Endodermal cell (in vitro differentiated cells): ENCODE measurements around the gene CHMP5. TPM values are rescaled to one million over a fixed set of nuclear protein-coding genes. Genes with fewer than 3 reads are reported as not detected.

ENCODE experiments used
- DNase-seq: peaks from one replicate; pipeline ENCODE4 v3.0.0-alpha.2; 2017
- H3K27ac ChIP-seq: 2 replicates; pipeline ENCODE4 v1.5.1; 2013; ENCODE audit warnings: mild to moderate bottlenecking, low read depth, low read length, moderate library complexity
- H3K27me3 ChIP-seq: 2 replicates; pipeline ENCODE4 v1.6.1; 2013; ENCODE audit warnings: mild to moderate bottlenecking, low read length, moderate library complexity; ENCODE audit not compliant: insufficient read depth, control insufficient read depth, poor library complexity, severe bottlenecking
- H3K36me3 ChIP-seq: 2 replicates; pipeline ENCODE4 v1.7.0; 2013; ENCODE audit warnings: mild to moderate bottlenecking, low read length, moderate library complexity; ENCODE audit not compliant: control insufficient read depth, insufficient read depth
- H3K4me1 ChIP-seq: one replicate; pipeline ENCODE4 v1.7.0; 2013; ENCODE audit warnings: low read length; ENCODE audit not compliant: control insufficient read depth, insufficient read depth
- H3K4me3 ChIP-seq: 2 replicates; pipeline ENCODE4 v1.5.1; 2013; ENCODE audit warnings: mild to moderate bottlenecking, low read length, moderate library complexity
- H3K9ac ChIP-seq: 2 replicates; pipeline ENCODE4 v1.6.1; 2013; ENCODE audit warnings: mild to moderate bottlenecking, low read length, moderate library complexity; ENCODE audit not compliant: poor library complexity, severe bottlenecking; ENCODE audit errors: extremely low read depth
- H3K9me3 ChIP-seq: 2 replicates; pipeline ENCODE4 v1.6.1; 2013; ENCODE audit warnings: mild to moderate bottlenecking, low read length, moderate library complexity; ENCODE audit not compliant: control insufficient read depth
- H3K27ac Mint-ChIP-seq: 2 replicates; pipeline ENCODE4 v1.8.0; 2020; ENCODE audit warnings: mixed read lengths
- H3K27me3 Mint-ChIP-seq: 2 replicates; pipeline ENCODE4 v1.8.0; 2021; ENCODE audit warnings: mild to moderate bottlenecking, mixed read lengths; ENCODE audit not compliant: insufficient read depth
- H3K36me3 Mint-ChIP-seq: 2 replicates; pipeline ENCODE4 v1.8.0; 2020; ENCODE audit warnings: low read depth, mixed read lengths
- H3K4me1 Mint-ChIP-seq: 2 replicates; pipeline ENCODE4 v1.8.0; 2020; ENCODE audit warnings: mixed read lengths
- H3K4me3 Mint-ChIP-seq: 2 replicates; pipeline ENCODE4 v1.8.0; 2020; ENCODE audit warnings: mild to moderate bottlenecking, moderate library complexity, mixed read lengths
- H3K9me3 Mint-ChIP-seq: 2 replicates; pipeline ENCODE4 v1.8.0; 2020; ENCODE audit warnings: mild to moderate bottlenecking, mixed read lengths
- CTCF ChIP-seq: fragments of 200-600 bp; sonication (generic); conservative IDR thresholded peaks from 2 replicates; pipeline ENCODE4 v1.5.0; 2021; ENCODE audit warnings: antibody characterized with exemption, mild to moderate bottlenecking
- WGBS, 2 experiments: methylation state at CpG; one replicate each; pipeline versions ENCODE4 v1.1.5 to v1.1.7; 2013; ENCODE audit warnings: missing lambda C conversion rate in 2 of 2, mixed read lengths in 1 of 2; ENCODE audit not compliant: insufficient coverage in 1 of 2, insufficient read length in 1 of 2; 5-methylcytosine and 5-hydroxymethylcytosine counted together
- total RNA-seq, 2 donors: library from RNA; stranded (reverse); fragmentation: NEBNext Ultra II Directional in 1 of 2; extraction: Animal tissue kit (Norgen Biotek cat#: 25700) in 1 of 2; gene quantifications; 2 replicates in 1 of 2; 3 replicates in 1 of 2; pipeline ENCODE4 v1.2.1, GENCODE V29; 2021

CHMP5 gene
- total RNA-seq, 2 donors from 2014 or later: 62.9 to 80.2 TPM

DNA sequence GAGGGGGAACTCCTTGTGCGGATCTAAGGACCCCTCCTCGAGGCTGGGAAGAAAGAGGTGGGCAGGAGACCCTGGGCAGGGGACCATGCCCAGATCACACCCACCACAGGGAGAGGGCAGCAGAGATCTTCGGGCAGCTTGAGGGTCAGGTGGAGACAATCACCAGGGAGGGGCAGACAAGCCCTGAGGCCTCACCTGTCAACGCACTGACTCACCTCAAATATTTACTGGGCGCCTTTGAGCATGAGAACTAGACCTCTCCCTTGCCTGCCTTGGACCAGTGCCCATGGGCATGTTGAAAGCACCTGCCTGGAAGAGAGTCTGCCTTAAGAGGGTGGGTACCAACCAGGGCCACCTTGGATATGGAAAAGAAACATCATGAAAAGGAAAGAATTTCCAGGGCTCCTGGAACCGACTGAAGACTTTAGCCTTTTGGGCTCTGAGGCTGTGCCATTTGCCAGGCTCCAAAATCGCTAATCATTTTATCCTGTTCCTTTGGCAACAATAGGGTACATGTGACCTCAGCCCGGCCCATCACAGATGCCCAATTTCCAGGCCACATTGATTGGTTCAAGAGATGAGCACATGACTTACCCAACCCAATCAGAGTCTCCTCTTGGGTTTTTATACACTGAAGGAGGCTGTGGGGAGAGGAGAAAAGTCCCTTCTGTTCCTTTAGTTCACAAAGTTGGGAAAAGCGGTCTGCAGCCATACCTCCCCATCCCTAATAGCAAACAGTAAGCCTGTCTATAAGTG is 35.3 kb upstream of the CHMP5 start:
- H3K27me3 Mint-ChIP-seq: peaks cover 16% of the 10 kb centered on the region
- H3K36me3 Mint-ChIP-seq: no peaks in the 10 kb centered on the region
- peaks cover 6% of the 10 kb centered on the region for H3K4me1 Mint-ChIP-seq
- Histone ChIP-seq H3K4me3 (no peak overlapping the region), H3K27ac (no peak overlapping the region), H3K9me3 (no peaks in the 10 kb centered on the region), H3K4me1 (no peaks in the 10 kb centered on the region), H3K36me3 (no peaks in the 10 kb centered on the region), H3K9ac (no peak overlapping the region), H3K27me3 (peaks cover 24% of the 10 kb centered on the region)
- no peaks in the 10 kb centered on the region for H3K9me3 Mint-ChIP-seq
- WGBS, 2 experiments: 80 to 92% methylated on average over 4 to 8 of the region's 9 CpGs
- DNase-seq: peak; percentile 72
- H3K27ac Mint-ChIP-seq: no peak overlapping the region
- H3K4me3 Mint-ChIP-seq: no peak overlapping the region
- TF ChIP-seq CTCF: peak; percentile 67

DNA sequence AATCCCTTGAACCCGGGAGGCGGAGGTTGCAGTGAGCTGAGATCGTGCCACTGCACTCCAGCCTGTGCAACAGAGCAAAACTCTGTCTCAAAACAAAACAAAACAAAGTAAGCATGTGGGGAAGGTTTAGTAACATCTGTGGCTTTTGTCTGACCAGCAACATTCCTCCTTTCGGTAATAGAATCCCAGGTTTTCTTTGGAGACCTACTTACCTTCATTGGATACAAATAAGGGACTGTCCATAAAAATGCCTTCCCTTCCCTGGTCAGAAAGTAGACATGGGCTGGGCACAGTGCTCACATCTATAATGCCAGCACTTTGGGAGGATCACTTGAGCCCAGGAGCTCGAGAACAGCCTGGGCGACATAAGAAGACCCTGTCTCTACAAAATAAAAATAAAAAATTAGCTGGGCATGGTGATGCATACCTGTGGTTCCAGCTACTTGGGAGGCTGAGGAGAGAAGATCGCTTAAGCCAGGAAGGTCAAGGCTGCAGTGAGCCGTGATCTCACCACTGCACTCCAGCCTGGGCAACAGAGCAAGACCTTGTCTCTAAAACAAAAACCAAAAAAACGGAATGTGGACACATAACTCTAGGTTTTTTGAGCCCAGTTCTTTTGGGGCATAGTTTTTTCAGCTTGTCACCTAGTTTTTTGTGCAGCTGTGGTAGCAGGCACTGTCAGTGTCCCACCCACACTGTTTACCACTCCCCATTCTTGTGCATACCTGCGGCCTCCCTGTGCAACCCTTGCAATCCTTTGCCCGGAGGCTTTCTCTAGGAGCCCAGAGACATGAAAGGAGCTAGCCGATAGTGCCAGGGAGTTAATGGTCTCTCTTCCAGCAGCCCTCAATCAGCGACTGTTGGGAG is 33.9 kb upstream of the CHMP5 start:
- Mint-ChIP-seq H3K4me3 (no peak overlapping the region), H3K36me3 (no peaks in the 10 kb centered on the region)

DNA sequence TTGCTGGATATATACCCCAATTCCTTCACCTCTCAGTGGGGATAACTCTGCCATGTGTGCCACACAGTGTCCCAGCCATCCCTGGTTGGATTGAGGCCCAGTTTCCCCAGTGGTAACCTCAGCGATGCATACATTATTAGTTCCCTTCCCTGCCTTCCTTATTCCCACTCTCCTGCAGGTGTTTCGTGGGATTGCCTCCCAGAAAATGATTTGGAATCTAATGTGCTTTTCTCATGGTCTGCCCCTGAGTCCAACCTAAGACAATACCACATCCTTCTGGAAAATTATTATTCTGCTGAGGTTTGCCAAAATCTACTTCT is 33.3 kb upstream of the CHMP5 start:
- no peak for TF ChIP-seq CTCF
- H3K4me1 Mint-ChIP-seq: no peaks in the 10 kb centered on the region
- no peak overlapping the region for H3K4me3 Mint-ChIP-seq
- Histone ChIP-seq H3K9ac (no peak overlapping the region), H3K27ac (no peak overlapping the region), H3K27me3 (peaks cover 44% of the 10 kb centered on the region), H3K36me3 (no peaks in the 10 kb centered on the region), H3K4me1 (no peaks in the 10 kb centered on the region), H3K9me3 (no peaks in the 10 kb centered on the region), H3K4me3 (no peak overlapping the region)
- no peaks in the 10 kb centered on the region for H3K36me3 Mint-ChIP-seq
- WGBS, 2 experiments: 83 to 87% methylated on average over 1 to 2 of the region's 2 CpGs
- DNase-seq: no peak
- no peak overlapping the region for H3K27ac Mint-ChIP-seq
- H3K9me3 Mint-ChIP-seq: no peaks in the 10 kb centered on the region
- H3K27me3 Mint-ChIP-seq: peaks cover 33% of the 10 kb centered on the region

More for the DNA sequence above, 33.9 kb upstream of the CHMP5 start:
- Histone ChIP-seq H3K36me3 (no peaks in the 10 kb centered on the region), H3K4me1 (no peaks in the 10 kb centered on the region), H3K4me3 (no peak overlapping the region), H3K27me3 (peaks cover 38% of the 10 kb centered on the region), H3K9ac (no peak overlapping the region), H3K9me3 (no peaks in the 10 kb centered on the region), H3K27ac (no peak overlapping the region)
- no peaks in the 10 kb centered on the region for H3K4me1 Mint-ChIP-seq
- DNase-seq: no peak
- H3K9me3 Mint-ChIP-seq: no peaks in the 10 kb centered on the region
- WGBS, 2 experiments: 89 to 91% methylated on average over 13 of the region's 13 CpGs
- no peak for TF ChIP-seq CTCF
- H3K27me3 Mint-ChIP-seq: peaks cover 27% of the 10 kb centered on the region
- H3K27ac Mint-ChIP-seq: no peak overlapping the region
